ENCODE data around the gene AATF.

AATF gene

DNA sequence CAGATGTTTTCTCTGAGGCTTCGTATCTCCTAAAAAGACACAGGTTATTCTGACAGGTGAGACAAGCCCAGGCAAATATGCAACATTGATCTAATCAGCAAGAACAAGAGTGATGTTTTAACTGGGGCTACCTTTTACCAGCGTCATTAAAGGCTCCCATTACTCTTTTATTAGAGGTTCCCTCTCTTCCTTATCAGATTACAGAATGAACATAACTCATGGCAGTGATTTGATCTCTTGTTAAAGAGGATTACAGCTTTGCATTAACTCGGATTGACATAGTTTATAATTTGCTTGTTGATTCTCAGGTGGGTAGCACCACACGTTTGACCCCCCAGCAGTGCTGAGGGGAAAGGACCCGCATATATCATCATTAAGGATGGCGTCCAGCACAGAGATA, 90.5 kb downstream of the AATF start:
- FAIRE-seq (no peak), DNase-seq (ENCODE audit: insufficient read length, low spot score) (no peak)

DNA sequence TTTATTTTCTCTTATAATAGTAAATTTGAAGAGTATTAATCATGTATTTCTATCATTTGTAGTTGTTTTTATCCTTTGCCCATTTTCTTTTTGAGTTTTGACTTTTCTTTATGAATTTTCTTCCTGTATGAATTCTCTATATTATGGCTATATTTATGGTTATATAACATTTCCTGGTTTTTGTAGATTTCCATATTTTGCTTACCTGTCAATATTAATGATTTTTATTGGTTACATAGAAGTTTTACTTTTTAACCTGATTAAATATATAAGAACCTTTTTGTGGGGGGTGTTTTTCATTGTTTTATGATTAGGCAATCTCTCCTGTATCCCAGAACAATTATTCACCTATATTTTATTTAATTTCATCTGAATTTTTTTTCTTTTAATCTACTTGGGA, 93.2 kb downstream of the AATF start:
- no peak for FAIRE-seq
- DNase-seq (ENCODE audit: insufficient read length, low spot score): no peak

DNA sequence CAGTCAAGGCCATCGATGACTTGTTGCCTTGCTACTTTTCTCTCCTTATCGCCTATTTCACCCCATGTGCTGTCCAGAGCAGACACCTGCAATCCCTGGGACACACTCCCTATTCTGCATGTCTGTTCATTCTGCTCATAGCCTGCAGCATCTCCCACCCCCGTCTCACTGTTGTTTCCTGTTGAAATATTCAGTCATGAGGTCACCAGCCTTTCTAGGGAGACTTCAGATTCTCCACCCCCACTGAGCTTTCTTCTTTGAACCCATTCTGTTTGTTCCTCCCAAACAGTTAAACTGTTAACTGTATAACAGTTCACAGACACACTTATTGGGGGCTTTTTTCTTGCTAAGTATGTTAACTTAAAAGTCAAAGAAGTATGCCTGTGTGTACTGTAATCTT, 94.4 kb downstream of the AATF start:
- DNase-seq (ENCODE audit: insufficient read length, low spot score) (no peak), FAIRE-seq (no peak)

DNA sequence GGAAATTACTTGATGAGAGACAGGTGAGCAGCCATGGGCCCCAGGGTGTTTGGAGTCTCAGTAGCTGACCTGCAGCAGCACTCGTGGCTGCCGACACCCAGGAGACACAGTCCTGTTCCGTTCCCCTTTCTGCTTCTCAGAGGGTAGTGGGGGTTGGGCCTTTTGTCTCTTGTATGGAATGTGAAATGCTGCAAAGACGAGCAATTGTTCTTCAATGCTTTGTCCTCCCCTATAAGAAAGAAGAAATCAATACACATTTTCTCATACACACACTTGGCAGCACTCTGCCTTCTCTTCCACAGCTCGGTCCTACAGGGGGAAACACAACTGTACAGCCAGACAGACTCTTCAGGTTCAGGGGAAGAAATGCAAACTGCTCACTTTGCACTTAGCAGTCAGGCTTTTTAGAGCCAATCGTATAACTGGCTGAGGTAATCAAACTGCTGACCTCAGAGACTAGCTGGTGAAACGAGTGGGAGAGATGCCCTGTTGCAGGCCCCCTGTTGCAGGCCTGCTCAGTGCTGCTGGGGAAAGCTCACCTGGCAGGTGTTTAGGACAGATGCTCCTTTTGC, 96.7 kb downstream of the AATF start:
- FAIRE-seq (no peak), DNase-seq (ENCODE audit: insufficient read length, low spot score) (no peak)

GRCh38 chr17:37047631-37048104, 98.9 kb downstream of the AATF start:
- FAIRE-seq (no peak), DNase-seq (ENCODE audit: insufficient read length, low spot score) (peak; percentile 62)

- FAIRE-seq: no peak
- no peak for DNase-seq (ENCODE audit: insufficient read length, low spot score)
Measured at GRCh38 chr17:37048811-37049210, 100.1 kb downstream of the AATF start.

DNA sequence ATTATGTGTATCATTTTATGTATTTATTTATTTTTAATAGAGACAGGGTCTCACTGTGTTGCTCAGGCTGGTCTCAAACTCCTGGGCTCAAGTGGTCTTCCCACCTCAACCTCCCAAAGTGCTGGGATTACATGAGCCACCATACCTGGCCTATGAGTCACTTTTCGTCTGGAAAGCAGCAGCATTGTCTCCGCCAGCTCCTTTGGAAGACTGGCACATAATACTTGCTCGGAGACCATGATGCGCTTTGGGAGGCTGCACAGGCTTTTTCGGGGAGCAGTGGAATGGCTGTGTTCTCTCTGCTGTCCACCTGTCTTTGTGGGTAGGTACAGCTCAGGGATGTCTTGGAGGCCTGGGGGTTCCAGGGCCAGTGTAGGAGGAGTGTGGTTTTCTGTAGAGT, 102.2 kb downstream of the AATF start:
- DNase-seq (ENCODE audit: insufficient read length, low spot score) (no peak), FAIRE-seq (no peak)

- DNase-seq (ENCODE audit: insufficient read length, low spot score) (no peak), FAIRE-seq (no peak)
Measured at GRCh38 chr17:37051381-37051780, 102.6 kb downstream of the AATF start.

DNA sequence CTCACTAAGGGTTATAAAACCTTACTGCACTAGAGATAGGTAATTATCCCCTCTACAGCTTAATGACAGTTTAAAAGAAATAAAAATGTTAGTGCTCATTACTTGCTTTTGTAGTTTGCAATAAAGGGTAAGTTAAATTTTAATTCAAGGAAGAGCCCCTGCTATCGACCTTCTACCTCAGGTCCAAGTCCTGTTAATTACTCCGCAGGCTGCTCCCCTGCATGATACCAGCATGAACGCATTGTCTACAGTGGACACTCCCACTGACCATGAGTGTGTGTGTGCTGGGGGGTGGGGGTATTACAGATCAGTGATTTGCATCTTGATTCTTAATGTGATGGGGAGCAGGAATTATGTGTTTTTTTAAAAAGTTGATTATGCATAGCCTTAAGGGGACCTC, 103.1 kb downstream of the AATF start:
- no peak for DNase-seq (ENCODE audit: insufficient read length, low spot score)
- no peak for FAIRE-seq

GRCh38 chr17:37052450-37052849, 103.7 kb downstream of the AATF start:
- FAIRE-seq (no peak), DNase-seq (ENCODE audit: insufficient read length, low spot score) (no peak)

GRCh38 chr17:37054894-37055293, 106.1 kb downstream of the AATF start:
- FAIRE-seq (no peak), DNase-seq (ENCODE audit: insufficient read length, low spot score) (no peak)

DNA sequence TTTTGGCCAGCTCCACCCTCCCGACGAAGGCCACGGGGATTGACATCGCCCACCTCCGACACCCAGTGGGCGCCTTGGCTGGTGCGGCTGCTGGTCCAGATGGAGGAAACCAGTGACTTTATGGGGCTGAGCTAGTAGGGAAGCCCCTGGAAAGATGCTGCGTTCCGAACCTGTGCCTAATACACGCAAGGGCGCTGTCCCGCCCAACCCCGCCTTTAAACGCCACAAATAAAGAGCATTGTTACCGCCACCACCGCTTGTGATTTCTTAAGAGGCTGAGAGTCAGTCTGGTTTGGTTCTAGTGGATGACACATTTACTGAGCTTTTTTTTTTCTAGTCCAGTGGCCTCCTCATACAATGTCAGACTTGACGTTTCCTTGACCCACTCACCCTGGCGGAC, 107.9 kb downstream of the AATF start:
- FAIRE-seq: no peak

DNA sequence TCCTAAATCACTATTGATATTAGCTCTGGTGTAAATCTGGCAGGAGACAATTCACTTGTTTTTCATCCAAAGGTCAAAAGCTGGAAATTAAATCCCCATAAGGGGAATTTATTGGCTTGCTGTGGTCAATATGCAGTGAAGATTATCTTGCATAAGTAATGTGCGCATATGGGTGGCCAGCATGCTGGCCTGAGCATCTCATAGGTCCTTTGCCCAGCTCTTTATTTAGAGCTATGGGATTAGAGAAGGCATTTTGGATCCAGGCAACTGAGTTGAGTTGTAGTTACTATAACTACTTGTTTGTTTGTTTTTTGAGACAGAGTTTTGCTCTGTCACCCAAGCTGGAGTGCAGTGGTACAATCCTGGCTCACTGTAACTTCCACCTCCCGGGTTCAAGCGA, 110.7 kb downstream of the AATF start:
- FAIRE-seq (no peak), DNase-seq (ENCODE audit: insufficient read length, low spot score) (no peak)

More for the DNA sequence above, 107.9 kb downstream of the AATF start:
- DNase-seq (ENCODE audit: insufficient read length, low spot score): no peak

GRCh38 chr17:37060094-37060493, 111.3 kb downstream of the AATF start:
- DNase-seq (ENCODE audit: insufficient read length, low spot score) (no peak), FAIRE-seq (no peak)

DNA sequence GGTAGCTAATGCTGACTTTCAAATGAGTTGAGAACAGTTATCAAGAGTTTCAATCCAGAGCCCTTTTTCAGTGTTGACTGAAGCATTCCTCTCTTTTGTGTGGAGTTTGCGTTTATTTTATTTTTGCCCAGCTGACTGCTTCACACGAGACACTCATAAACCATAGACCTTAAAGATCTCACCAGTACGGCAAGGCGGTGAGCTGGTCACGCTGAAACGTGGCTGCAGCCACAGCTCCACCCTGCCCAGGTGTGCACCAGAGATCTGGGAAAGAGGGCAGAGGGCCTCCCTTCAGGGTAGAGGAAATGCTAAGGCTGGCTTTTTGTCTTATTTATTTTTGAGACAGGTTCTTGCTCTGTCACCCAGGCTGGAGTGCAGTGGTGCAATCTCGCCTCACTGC, 112.2 kb downstream of the AATF start:
- FAIRE-seq: no peak
- DNase-seq (ENCODE audit: insufficient read length, low spot score): no peak

DNA sequence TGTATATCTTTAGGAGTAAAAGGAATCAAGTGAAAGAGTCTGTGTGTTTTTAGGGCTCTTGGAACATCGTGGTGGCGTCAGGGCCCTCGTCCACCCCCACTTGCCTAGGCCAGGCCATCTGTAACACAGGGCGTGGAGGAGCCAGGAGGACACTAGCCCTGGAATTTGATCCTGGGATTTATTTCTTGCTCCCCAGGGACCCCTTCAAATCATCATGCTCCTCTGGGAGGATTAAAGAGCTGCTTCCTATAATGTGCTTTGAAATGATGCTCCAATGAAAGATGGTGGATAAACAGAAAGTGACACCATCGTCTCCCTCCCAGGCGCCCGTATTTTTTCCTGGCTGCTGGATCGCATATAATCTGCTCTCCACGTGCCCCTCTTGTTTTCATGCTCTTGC, 113.3 kb downstream of the AATF start:
- DNase-seq (ENCODE audit: insufficient read length, low spot score): no peak
- FAIRE-seq: no peak

DNA sequence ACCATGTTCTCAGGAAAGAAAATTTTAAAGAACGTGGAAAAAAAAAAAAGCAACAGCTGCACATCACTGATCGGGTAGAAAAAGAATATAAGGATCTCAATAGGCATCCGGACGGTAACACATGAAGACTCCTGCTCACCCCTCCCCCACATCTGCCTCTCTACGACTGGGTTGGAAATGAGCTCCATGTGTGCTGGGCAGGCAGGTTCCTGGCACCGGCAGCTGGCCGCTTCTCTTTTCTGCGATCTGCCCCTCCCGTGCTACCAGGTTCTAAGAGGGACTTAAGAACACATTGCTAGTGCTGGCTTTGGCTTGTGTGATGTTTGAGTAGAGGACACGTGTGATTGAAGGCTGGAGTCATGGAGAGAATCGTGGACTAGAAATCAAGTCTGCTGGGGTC, 115.5 kb downstream of the AATF start:
- no peak for DNase-seq (ENCODE audit: insufficient read length, low spot score)
- no peak for FAIRE-seq

DNA sequence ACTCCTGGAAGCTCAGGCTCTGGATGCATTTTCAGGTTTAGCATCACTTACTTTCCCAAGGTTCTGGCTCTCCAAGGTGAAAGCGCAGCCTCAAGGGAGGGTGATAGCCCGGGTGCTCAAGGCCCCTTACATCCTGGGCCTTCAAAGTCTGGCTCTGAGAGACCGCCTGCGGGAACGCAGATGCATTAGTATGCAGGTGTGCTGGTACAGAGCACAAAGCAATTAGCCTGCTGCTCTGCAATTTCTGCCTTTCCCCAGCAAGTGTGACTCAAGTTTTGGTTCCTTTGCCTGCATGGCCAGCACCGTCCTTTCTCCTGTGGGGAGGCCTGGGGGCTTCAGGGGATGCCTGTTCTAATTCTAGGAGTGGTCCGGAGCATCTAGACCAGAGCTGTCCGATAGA, 116.2 kb downstream of the AATF start:
- FAIRE-seq: no peak
- DNase-seq (ENCODE audit: insufficient read length, low spot score): no peak

GRCh38 chr17:37065486-37066321, 117.0 kb downstream of the AATF start:
- no peak for FAIRE-seq

DNA sequence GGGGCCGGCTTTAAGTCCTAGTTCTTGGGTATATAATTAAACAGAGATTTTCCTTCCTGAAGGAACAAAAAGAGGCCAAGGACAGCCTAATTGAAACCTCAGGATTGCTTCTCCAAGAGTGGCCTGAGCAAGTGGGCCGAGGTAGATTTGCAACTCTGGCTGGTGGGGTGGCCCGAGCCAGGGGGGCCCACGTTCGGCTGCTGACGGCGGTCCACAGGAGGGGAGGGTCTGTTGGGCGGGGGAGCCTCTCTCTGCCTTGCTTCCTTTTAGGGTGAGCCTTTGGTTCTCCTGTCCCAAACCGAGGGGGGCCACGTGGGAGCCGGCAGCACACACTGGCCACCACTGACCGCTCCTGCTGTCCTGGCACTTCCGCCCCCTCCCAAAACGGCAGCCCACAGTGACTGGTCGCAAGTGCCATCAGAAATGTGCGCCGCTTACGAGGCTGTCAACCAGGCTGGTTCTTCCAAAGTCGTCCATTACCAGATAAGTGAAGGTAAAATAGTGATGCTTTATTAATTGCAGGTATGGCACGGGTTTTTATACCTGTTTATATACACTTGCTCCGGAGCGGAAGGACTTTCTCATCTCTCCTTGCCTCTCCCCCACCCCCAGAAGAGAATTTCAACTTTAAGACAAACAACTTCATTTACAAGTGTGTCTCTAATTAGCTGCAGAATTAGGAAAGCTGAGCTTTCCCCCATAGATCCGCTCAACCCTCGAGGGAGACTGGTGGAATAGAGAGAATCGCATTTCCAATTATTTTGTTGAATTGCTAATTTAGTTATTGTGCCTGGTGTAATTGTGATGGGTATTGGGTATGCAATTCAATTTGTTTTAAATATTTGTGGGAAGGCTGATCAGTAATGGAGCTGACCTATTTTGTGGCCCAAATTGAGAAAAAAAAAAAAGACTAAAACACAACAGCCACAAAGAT, 117.8 kb downstream of the AATF start:
- FAIRE-seq: no peak

More at GRCh38 chr17:37065486-37066321, 117.0 kb downstream of the AATF start:
- no peak for DNase-seq (ENCODE audit: insufficient read length, low spot score)

DNA sequence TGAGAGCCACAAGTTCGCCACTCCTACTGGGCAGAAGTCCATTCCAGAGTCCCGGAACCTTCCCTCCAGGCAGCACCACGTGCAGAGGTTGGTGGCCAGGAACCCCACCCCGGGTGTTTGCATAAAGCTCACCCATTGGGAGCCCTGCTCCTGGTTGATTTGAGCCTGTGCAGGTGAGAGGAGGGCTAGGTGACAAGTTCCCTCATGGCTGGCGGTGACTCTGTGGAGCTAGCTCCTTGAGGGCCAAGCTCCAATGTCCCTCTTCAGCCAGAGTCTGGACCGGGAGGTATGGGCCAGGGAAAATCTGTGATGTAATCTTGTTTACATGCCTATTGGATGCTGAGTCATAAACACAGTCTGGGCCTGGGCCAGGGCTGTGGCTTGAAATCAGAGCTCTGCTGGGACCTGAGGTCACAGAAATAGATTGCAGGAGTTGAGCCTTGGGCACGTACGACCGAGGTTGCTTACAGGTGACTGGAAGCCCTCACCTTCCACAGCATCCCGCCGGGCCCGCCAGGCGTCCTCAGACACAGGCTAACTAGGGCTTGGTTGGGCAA, 118.9 kb downstream of the AATF start:
- FAIRE-seq (no peak), DNase-seq (ENCODE audit: insufficient read length, low spot score) (no peak)

More for the DNA sequence above, 117.8 kb downstream of the AATF start:
- no peak for DNase-seq (ENCODE audit: insufficient read length, low spot score)
